NCI-H2196 (cell line): ENCODE measurements around the gene BATF.
A peak's percentile ranks its signal among the peaks of the same experiment; 100 is the strongest.
"Not testable (repeated sequence)": the region's sequence is repeated elsewhere in the genome, so short reads cannot be mapped to it uniquely, and the experiment has no call there.

Experiments
- DNase-seq: peaks from one replicate; lab custom pipeline; 2025; ENCODE audit not compliant: unreplicated experiment; lab: John Stamatoyannopoulos, UW

Gene BATF, protein sequence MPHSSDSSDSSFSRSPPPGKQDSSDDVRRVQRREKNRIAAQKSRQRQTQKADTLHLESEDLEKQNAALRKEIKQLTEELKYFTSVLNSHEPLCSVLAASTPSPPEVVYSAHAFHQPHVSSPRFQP

DNA sequence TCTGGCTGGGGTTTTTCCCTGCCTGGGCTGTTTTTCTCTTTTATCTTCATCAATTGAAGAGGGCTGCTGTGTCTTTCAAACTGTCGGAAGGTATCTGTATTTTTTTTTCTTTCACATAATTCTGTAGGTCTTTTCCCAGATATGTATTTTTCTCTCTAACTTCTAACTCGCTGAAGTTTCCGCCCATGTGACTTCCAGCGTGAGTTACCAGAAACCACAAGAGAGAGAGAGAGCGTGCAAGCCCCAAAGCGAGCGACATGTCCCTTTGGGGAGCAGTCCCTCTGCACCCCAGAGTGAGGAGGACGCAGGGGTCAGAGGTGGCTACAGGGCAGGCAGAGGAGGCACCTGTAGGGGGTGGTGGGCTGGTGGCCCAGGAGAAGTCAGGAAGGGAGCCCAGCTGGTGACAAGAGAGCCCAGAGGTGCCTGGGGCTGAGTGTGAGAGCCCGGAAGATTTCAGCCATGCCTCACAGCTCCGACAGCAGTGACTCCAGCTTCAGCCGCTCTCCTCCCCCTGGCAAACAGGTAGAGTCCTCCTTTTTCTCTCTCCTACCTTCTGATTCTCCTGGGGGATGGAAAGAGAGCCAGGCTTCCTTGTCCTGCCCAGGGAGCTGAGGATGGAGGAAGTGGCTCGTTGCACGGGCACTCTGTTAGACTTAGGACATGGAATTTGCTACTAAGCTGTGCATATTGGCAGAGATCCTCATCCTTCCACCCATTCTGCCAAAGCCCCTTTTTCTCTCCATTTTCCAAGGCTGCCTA is at the start of gene BATF:
BATF (plus strand) TSS at position 246 of the 759 bp plus-strand sequence; CDS start at position 460, 214 bp downstream.
- DNase-seq: no peak

DNA sequence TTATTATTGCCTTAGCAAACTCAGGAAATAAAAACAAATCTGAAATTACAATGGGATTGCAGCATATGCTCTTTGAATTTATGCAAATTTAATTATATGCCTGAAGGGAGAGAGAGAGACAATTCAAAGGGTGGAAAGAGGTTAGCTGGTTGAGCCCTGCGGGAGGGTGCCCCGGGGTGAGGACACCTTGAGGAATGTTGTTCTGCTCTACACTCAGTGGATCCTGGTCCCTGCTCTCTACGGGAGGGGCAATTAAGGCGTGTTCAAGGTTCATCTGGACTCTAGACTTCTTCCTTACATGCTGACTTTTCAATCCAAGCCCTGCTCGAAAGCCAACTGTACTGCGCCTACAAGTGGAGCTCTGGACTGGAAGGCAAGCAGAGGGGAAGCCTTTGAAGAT is 48.1 kb upstream of the BATF start:
- DNase-seq: not testable (repeated sequence)

DNA sequence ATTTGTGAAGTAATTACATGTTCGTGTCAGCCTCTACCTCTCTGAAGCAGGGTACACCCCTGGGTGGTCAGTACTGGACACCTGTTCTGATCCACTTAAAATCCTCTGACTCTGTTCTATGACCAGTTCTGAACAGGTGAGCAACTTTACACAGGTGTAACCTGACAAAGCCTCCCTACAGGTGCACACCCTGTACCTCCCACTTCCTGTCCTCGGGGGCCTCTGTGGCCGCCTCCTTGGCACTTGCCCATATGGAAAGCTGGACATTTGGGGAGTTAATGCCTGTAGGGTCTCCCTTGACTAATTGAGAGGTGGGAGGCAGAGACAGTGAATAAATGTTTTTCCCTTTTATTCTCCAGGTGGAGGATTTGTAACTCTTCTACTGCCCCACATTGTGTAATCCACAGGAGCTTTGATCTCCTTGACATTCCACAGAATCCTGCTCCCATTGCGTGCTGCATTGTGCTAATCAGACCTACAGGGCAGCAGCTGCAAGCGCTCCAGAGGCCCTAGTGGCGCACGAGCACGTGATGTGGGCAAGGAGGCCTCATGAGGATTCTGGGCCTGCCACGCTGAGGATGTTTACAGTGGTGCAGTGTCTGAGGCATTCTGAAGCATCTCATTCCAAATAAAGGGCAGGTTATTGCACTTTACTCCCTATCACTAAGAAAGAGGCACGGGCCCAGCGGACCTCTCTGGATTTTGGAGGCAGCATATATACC is 45.8 kb upstream of the BATF start:
- DNase-seq: peak; percentile 63

DNA sequence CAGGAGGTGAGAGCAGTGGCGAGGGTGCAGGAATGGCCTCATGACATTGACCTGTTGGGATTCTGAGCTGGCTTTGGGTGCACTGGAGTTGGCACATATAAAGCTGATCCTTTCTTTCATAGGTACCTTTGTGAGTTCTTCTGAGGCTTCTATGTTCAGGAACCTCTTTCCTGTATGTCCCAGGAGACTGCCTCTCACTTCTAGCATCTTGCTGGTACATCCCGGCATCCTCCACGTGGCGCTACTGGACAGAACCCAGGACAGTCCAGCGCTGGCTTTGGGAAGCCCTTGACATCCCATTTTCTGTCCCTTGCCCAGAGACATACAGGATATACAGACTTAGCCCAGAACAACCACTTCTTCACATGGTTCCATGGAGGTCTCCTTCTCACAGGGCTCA is 44.4 kb upstream of the BATF start:
- DNase-seq: no peak

DNA sequence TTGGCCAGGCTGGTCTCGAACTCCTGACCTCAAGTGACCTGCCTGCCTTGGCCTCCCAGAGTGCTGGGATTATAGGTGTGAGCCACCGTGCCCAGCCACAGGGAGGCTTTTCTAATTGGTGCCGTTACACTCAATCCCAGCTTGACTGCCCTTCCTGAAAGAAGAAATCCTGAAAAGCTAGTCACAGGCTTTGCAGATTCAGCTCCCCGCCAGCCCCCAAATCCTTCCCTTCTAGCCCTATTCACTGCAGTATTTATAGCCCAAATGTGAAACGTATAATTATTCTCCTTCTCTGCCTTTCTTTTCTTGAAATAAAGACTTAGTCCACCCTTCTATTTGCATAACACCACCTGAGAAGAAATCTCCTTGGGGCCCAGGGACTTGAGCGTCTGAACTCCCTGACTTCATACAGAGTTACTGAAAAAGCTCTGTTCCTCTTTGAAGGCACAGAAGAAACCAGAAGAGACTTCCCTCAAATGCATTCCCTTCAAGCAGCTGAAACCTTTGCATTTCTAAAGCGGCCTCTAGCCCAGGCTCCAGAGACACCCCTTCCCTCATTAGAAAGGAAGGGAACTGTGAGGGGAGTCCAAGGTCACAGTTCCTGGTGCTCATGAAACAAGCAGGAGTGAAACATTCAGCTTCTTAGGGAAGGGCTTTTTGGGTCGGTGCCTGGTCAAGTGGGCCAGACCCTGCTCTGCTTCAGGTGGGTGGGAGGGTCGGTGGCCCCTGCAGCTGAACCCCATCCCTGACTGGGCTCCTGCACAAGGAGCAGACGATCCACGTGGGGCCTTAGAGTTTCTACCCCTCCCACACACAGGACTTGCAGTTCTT is 42.3 kb upstream of the BATF start:
- DNase-seq: no peak

DNA sequence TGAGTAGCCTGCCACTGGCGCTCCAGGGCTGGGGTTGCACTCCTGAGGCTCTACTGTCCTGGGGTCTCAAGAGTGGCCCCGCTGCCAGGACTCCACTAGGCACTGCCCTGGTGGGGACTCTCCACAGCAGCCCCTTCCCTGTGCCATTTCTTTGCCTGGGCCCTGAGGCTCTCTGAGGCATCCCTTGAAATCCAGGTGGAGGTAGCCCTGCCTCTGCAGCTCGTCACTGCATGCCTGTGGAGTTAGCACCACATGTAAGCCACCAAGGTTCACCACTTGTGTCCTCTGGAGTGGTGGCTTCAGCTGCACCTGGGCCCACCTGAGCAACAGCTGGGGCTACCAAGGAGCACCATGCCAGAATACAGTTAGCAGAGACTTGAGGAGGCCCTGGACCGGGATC is 39.9 kb upstream of the BATF start:
- no peak for DNase-seq

DNA sequence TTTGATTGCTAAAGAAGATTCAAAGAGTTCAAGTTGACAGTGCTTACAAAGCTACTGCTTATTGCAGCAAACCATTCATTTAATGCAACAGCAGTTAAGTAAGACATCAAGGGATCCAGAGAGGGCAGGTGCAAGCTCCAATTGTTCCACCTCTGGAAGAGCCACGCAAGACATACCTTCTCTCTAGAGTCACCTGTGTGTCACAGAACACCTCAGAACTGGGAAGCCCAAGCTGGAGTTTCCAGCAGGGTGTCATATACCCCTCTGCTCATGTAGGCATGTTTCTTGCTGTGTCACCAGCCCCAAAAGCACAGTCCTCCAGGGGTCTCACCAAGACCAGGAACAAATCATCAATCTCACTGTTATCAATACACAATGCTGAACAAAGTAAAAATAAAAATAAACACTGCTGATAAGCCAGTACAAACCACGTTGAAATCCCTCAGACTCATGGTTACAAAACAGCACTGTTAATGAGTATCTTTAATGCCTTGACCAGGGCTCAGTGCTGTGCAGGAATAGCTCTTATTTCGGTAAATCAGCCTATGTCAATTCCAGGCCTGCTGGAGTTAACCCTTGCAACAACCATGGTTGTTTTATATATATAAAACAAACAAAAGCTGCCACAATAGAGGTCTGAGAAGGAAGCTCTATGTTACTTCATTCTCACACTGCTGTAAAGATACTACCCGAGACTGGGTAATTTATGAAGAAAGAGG is 37.4 kb upstream of the BATF start:
- DNase-seq: no peak

DNA sequence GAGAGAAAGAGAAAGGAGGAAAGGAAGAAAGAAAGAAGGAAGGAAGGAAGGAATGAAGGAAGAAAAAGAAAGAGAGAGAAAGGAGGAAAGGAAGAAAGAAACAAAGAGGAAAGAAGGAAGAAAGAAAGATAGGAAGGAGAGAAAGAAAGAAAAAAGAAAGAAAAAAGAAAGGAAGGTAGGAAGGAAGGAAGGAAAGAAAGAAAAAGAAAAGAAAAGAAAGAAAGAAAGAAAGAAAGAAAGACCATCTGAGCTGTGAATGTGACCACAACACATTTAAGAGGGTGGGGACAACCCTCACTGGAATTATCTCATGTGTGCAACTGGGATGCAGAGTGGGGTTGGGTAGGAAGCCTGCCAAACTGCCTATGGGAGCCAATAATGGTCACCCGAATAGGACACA is 36.0 kb upstream of the BATF start:
- DNase-seq: no peak

DNA sequence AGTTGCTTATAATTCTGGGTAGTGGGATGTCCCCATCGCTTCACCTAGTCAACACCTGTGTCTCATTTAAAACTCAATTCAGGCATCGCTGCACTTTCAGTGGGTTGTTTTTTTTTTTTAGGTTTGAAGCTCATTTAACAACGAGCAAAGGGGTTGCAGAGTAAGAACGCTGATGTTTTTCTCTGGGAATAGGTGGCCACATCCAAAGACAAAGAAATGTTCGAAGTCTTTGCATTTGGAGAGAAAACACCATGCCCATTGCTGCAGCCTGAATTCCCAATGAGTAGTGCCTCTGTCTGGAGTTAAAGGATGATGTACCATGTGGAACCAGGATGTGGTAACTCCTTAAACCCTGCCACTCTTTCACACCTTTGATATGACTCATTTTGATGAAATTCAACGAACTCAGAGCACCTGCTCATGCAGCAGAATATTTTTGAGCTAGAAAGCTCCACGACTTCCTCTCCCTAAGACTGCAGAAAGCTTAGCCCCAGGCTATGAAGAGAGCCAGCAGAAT is 35.1 kb upstream of the BATF start:
- DNase-seq: peak; percentile 29

DNA sequence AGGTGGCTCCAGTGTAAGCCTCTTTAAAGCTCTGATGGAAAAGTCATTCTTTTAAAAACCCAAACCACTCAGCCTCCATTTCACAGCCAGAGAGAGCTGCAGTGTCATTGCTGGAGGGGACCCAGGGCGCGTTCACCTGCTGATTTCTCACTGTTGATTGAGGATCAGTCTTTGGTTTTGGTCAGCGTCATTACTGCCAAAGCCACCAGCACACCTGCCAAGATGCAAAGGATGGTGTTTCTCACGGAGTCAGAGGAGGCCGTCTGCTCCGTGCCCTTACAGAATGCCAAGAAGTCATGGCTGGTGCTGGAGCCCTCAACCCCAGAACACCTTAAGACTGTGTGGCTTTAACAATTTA is 32.8 kb upstream of the BATF start:
- no peak for DNase-seq

DNA sequence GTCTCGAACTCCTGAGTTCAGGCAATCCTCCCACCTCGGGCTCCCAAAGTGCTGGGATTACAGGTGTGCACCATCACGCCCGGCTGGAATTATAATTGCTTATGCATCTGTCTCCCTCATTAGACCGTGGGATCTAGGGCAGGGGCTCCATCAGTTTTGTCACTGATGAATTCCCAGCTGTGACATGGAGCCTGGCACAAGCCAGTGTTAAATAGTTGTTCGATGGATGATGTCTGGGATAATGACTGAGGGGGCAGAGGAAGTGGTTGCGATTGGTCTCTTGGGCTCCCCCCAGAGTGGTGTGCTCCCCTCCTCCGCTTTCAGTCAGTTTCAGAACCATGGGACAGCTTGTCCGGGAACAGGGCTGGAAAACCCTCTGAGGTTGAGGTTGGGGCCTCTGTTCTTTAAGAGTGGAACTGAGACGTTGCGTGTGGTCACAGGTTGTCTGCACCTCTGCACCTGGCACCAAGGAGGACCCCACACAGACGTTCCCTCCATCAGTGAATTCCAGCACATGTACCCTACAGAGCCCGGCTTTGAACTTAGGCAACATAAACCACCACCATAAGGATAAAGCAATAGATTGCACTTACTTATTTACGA is 30.8 kb upstream of the BATF start:
- DNase-seq: no peak

DNA sequence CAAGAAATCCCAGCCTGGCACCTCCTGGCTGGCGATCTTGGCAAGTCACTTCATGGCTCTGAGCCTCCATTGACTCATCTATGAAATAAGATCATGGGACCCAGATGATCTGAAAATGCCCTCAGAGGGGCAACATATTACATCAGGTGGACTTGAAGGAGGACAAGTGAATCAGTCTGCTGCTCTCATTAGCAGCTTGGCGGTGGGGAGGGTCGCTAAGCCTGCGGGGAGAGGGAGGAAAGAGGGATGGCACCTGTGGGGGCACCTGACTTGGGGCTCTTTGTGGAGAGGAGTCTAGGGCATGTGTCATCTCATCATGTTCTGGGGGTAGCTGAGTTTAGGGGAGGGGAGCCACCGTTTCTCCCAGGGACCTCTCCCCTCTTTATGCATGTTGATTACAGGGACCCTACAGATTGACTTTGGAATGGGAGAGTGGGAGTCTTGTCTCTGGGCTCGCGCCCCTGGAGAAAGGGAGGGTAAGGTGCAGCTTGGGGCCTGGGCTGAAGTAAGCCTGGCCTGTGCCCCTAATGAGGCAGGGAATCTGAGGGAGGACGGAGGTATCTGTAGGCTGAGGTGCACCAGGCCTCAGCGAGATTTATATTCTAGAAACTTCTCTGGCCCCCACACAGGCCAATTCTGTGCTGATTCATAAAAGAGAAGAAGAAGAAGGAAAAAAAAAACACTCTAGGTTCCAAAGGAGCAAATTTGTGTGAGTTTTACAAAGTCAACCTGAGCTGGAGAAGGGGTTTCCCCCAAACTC is 29.3 kb upstream of the BATF start:
- DNase-seq: no peak

DNA sequence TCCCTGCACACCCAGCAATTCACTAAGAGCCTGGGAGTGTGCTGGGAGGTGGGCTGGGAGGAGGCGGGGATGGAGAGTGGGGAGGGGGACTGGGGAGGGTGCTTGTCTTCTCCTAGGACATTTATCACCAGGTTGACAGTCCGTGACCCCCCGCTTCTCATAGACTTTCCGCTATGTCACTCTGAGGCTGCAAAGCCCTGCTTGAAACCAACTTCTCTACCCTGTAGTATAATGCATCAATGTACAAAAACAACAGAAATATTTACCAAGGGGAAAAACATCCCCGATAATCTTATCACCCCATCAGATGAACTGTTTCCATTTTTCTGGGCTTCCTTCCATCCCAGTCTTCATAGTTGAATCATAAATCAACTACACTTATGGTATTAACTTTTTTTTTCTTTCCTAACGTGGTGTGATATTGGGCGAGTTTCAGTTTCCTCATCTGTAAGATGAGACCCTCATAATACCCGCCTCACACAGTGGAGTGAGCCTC is 28.6 kb upstream of the BATF start:
- DNase-seq: no peak

DNA sequence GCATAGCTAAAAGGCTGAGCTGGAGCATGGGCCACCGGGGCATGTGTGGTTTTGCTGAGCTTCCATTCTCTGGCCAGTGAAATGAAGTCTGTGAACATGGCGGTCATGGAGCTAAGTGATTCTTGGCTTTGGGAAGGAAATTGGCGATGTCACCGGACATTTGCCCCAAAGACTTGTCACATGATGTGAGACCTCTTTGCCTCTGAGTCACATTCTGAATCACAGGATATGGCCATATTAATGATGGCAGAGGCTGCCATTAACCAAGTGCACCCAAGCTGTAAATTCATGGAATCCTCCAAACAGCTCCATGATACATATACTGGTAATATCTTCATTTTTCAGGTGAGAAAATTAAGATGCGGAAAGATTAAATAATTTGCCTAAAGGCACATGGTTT is 27.4 kb upstream of the BATF start:
- no peak for DNase-seq

DNA sequence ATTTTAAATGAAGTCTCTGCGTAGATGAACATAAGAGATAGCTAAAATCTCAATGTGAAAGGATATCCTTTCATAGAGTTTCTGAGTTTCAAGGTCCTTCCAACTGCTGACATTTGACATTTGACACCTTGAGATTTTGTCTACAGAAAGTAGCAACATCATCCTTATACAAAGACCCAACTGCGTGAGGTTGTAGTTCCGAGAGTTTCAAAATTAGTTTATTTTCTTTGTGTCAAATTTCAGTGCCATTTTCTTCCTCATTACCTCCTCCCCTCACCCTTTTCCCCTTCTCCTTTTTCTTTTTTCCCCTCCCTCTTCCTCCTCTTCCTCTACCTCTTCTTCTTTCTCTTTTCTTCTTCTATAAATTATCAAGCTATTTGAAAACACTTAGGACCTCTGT is 26.9 kb upstream of the BATF start:
- DNase-seq: no peak

DNA sequence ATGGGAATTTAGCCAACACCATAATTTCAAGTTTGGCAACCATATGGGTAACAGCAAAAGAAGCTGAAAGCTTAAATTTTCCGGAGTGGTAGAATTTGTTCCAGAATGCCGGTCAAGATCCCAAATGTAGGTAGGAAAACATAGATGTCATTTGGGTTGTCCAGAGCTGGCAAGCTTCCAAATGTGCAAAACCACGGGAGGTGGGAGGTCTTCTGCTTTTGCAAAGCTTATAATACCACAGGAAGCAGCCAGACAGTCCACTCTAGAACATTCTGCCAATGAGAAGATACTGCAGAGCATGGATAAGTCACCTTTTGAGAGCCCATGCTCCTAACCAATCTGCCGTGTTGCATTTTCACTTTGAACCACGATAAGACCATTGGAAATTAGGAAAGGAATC is 26.4 kb upstream of the BATF start:
- no peak for DNase-seq

DNA sequence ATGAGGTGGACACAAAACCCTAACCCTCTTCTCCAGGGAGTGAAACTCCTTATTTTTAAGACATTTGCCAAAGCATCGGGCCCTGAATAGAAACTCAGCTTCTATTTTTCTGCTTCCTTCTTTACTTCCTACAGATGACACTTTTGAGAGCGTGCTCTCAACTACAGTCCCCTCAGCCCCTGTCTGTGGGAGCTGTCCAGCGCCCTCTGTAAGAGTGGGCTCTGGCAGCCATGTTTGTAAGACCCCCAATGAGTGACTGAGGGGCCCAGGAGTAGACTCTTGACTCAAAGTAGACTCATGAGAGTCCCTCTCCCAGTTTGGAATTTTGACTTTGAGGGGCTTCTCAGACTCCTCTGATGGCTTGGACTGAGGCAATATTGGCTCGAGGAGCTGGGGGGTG is 25.5 kb upstream of the BATF start:
- no peak for DNase-seq

DNA sequence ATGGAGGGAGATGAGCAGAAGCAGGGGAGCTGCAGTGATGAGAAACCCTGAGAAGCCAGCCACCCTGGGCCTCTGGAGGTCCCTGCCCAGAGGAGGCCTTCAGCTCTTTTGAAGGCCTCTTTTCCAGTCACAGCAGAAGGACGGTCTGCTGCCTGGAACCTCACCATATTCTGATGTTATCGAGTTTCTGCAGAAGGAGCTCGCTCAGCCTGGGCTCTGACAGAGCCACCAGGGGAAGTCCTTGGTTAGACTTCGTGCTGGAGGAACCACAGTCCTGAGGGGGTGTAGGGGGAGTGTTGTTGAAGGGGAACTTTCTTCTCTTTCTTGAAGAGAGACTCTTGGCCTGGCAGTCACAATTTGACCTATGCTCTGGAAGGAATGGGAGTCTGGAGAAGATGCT is 25.1 kb upstream of the BATF start:
- DNase-seq: no peak

DNA sequence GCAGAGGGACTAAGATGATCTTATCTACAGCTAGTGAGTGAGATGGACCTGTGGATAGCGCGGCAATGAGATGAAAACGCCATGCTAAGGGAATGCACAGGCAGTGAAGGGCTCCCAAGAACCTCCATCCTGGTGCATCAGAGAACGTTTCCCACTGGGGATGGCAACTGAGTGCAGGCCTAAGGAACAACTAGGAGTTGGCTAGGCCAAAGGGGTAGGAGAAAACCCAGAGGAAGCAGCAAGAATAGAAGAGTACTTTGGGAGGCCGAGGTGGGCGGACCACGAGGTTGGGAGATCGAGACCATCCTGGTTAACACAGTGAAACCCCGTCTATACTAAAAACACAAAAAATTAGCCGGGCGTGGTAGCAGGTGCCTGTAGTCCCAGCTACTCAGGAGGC is 24.6 kb upstream of the BATF start:
- DNase-seq: no peak
